DMS 273 (cell line): ENCODE results near the gene MTHFD2.
"Not testable (repeated sequence)": the region's sequence is repeated elsewhere in the genome, so short reads cannot be mapped to it uniquely, and the experiment has no call there.

Experiments
- DNase-seq: peaks from one replicate; lab custom pipeline; 2025; ENCODE audit not compliant: unreplicated experiment; lab: John Stamatoyannopoulos, UW

MTHFD2 gene

DNA sequence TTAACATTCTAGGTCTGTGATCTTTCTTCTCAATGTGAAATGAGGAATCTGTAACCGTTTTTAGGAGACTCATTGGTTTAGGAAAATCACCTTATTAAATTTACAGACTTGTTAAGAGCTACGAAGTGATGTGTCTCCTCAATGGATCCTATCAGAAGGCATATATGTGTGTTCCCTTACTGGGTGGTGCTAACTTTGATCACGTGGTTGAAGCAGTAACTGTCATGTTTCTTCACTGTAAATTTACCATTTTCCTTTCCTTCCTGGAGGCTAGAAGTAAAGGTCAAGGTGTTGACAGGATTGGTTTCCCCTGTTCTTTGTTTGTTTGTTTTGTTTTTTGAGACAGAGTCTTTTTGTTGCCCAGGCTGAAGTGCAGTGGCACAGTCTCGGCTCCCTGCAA, 1.4 kb upstream of the MTHFD2 start:
- no peak for DNase-seq

DNA sequence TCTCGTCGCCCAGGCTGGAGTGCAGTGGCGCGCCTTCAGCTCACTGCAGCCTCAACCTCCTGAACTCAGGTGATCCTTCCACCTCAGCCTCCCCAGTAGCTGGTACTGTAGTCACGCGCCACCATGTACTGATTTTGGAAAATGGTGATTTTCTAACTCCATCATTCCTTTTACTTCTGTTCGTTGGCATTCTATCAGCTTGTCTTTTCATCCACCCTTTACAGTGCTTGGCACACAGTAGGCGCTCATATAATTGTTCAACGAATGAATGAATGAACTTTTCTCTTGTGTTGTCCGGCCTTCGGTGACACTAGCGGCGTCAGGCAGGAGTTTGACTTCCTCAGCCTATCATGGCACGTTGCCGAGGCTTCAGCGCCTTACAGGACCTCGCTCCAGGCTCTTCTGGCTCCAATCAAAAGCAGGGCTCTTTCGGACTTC, 373 bp upstream of the MTHFD2 start:
- DNase-seq: no peak

DNA sequence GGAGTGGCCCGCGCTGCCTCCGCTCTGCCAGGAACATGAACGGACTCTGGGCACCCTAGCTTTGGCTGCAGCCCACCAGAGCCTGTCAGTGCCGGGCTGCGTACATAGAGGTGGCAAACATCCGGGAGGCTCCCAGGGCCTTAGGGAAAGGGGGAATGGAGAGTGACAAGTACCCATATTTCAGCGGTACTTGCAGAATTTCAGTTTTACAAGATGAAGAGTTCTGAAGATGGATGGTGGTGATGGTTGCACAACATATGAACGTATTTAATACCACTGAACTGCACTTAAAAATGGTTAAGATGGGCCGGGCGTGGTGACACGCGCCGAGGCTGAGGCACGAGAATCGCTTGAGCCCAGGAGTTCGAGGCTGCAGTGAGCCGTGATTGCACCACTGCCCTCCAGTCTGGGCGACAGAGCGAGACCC, 873 bp downstream of the MTHFD2 start:
- peak; percentile 54 for DNase-seq

DNA sequence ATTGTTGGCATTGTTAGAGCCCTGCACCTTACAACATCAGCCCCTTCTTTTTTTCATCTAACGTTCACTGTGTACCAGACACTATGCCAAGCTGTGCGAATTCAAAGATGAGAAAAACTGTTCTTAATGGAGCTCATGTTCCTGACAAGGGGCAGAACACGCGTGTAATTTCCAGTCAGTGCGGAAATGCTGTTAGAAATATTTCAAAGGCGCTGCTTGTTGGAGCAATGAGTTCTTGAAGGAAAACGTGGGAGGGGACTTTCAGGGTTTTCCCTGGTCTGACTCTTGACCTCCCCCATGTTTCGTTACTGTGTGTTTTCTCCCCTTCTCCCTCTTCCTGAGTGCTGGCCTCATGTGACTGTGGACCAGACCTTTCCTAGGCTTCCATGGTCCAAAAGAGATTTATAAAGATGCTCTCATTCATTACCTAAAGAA, 1.5 kb downstream of the MTHFD2 start:
- peak; percentile 52 for DNase-seq

DNA sequence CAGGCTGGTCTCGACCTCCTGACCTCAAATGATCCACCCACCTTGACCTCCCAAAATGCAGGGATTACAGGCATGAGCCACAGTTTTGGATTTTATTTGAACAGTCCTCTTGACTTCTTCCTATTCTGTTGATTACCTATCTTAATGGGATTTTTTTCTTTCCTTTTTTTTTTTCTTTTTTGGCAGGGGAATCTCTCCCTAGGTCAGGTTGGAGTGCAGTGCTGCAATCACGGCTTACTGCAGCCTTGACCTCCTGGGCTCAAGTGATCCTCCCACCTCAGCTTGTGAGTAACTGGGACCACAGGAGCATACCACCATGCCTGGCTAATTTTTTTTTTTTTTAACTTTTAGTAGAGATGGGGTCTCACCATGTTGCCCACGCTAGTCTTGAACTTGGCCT, 2.8 kb downstream of the MTHFD2 start:
- no peak for DNase-seq

DNA sequence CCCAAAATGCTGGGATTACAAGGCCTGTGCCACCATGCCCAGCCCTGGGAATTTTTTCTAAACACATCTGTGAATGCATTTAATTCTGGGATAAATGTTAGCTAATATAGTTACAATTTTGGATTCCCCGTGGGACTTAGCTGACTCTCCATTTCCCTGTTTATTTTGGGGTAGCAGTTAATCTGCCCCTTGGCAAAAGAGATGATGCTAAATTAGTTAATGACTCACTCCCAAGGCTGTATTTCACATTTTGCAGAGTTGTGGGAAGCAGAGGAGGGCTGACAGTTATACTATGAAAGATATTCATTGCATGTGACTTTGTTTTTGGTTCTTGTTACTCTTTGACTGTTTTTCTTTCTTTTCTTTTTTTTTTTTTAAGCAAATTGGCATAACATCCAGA, 3.2 kb downstream of the MTHFD2 start:
- no peak for DNase-seq

DNA sequence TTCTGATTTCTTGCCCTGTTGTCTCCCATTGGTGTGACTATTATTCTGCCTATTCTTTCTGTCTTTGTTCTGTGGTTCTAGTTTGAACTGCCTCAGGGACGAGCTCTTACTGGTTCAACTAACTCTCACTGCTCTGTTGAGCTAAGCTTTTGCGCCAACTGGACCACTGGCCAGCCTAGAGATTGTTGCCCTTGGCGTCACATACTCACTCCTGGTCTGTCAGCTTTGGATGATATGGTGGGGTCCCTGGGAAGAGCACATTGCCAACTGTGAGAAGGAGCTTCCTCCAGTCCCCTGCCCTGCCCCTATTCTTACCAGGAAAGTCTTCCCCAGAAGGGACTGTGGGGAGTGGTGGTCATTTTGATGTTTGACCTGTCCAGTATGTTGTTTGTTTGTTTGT, 6.0 kb downstream of the MTHFD2 start:
- DNase-seq: no peak

DNA sequence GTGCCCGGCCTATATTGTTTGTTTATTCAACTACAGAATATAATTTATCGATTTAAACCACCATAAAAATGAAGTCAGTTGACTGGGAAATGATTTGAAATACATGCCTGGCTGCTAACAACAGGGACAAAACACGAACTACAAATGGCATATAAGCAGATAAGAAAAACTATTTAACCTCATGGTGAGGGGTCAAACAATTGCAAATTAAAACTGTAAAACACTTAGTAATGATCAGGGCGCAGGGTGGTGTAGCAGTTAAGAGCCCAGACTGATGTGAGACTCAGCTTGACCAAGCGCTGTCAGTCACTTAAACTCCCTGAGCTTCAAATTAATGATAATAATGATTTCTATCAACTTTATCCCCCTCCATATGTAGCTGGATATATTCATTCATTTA, 6.7 kb downstream of the MTHFD2 start:
- no peak for DNase-seq

DNA sequence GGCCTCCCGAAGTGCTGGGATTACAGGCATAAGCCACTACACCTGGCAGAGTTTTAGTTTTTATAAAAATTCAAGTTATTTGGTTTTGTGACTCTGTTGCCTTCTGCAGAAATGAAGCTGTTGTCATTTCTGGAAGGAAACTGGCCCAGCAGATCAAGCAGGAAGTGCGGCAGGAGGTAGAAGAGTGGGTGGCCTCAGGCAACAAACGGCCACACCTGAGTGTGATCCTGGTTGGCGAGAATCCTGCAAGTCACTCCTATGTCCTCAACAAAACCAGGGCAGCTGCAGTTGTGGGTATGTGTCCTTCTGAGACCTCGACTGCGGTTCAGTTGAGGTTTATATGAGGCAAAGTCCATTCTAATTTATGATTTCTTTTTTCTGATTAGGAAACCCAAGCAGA, 7.2 kb downstream of the MTHFD2 start:
- no peak for DNase-seq

DNA sequence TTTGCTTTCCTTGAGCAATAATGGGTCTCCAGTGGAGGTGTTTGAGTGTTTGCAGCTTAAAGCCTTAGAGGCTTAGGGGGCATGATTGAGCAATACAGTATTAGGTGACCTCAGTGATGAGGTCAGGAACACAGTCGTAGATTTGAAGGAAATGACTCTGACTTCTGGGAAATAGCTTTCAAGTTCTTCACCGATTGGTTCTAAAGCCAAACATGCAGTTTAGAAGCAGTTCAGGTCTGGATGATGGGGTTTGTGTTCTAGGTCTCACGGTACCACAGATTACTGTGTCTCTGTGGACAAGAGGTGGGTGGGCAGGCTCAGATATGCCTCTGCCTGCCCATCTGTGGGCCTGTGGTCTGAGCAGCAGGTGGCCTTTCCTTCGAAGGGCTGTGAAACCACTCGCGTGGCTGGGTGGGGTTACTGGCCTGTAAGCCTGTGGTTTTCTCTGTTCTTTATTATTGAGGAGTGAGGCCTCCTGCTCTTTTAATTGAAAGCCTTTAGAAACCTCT, 7.8 kb downstream of the MTHFD2 start:
- DNase-seq: no peak

DNA sequence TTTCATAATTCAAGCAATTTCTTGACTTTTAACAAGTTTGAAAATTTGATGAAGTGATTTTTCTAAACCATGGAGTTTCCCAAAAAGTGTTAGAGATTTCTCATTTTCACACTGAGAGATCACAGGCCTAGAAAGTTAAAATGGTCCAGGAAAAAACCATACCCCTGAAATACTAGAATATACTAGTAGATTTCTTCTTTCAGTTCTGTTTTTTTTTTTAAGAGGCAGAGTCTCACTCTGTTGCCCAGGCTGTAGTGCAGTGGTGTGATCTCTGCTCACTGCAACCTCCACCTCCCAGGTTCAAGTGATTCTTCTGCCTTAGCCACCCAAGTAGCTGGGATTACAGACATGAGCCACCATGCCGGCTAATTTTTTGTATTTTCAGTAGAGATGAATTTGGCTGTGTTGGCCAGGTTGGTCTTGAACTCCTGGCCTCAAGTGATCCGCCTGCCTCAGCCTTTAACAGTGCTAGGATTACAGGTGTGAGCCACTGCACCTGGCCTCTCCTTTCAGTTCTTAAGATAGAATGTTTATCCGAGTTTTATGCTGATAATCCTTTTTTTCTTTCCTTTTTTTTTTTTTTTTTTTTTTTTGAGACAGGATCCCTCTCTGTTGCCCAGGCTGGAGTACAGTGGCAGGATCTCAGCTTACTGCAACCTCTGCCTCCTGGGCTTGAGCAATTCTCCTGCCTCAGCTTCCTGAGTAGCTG, 14.4 kb downstream of the MTHFD2 start:
- DNase-seq: no peak

DNA sequence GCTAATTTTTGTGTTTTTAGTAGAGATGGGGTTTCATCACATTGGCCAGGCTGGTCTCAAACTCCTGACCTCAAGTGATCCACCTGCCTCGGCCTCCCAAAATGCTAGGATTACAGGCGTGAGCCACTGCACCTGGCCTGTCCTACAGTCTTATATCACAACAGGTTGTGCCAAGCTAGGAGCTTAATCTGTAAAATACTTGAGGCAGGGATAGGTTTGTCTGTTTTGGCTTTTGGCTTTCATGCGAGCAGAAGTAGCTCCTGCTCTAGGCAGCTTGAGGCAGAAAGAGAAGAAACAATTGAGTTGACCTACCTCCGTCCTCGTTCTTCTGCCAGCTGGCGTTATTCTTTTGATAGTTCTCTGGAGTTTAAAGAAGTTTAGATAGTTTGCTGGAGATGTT, 17.4 kb downstream of the MTHFD2 start:
- DNase-seq: not testable (repeated sequence)

DNA sequence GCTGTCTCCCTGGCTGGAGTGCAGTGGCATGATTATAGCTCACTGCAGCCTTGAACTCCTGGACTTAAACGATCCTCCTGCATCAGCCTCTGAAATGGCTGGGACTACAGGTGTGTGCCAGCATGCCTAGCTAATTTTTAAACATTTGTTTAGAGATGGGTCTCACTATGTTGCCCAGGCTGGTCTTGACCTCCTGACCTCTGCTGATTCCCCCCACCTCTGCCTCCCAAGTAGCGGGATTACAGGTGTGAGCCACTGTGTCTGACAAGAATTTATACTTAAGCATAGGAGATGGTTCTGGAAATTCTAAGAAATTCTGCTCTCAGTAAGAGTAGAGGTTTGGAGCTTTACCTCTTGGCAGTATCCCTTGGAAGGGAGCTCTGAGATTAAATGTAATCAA, 18.2 kb downstream of the MTHFD2 start:
- no peak for DNase-seq

DNA sequence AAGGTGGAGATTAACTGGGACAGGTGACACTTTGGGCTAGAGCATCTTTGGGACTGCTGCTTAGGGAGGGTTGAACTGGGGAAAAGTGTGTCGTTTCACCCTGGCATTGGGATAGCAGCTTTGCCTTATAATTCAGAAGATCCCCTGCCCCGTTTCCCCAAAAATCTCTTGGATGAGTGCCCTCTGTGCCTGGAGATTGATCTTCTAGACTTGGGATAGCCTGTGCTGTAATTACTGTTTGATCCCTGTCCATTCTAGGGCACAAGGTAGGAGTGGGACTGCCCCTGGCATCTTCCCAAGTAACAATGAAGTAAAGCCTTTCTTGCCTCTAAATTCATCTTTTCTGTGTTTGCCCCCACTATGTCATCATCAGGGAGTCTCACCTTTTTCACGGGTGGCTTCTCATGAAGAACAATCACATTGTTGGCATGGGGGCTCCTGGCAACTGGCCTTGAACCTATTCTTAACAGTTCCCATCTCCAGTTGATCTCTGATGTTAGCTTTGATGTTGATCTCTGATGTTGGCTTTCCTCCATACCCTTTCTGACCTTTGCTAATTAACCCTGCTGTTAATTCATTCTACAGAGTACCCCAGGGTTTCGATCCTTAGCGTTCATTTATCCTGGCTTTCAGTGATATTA, 21.6 kb downstream of the MTHFD2 start:
- no peak for DNase-seq

DNA sequence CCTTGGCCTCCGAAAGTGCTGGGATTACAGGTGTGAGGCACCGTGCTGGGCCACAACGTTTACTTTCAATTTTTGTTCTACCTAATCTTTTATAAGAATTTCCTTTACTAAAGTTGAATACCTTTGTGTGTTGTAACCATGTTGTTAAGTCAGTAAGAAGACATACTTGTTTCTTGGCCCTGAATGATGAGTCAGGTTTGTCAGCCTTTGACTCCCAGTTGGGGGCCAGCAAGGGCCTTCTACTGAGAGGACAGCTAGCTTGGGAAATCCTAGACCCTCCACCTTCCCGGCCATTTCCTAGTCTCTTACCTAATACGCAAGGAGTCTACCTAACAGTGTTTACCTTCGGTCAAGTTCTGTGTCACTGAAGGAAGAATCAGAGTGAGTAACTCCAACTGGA, 22.7 kb downstream of the MTHFD2 start:
- DNase-seq: no peak

DNA sequence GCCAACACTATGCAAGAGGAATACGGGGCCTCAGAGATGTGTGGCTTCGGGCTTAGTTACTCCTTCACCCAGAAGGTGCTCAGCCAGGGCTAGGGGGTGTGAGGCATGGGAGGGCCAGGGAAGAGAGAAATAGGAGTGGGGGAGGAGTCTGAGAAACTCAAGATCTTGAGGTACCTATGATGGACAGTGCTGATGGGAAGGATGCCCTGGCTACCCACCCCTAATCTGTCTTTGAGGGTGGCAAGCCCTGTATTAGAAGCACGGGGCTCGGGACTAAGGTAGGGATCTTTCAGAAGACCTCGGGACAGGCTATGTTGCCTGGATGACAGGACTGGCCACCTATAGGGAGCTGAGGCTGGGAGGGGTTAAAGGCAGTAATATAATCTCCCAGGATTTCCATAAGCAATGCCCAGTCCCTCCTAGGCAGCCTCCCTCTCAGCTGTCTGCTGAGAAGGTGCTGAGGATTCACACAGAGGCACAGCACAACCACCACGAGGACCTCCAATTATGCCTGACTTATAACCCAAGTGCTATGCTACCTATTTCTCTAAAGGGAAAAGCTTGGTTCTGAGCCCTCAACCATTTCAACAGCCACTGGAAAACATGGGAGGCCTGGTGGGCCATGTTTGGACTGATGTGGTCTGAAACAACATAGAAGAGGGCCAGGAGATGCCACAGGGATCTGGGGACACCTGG, 23.3 kb downstream of the MTHFD2 start:
- DNase-seq: peak; percentile 41

DNA sequence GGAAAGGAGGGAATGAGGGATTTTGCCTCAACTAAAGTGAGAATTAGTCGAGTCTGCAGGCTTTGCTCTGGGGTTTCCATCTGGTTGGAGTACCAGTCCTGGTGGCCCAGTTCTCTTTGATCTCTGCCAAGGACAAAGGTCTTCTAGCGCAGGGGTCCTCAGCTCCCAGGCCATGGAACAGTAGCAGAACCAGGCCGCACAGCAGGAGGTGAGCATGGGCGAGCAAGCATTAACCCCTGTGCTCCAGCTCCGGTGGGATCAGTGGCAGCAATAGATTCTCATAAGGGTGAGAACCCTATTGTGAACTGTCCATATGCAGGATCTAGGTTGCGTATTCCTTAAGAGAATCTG, 23.9 kb downstream of the MTHFD2 start:
- DNase-seq: no peak

DNA sequence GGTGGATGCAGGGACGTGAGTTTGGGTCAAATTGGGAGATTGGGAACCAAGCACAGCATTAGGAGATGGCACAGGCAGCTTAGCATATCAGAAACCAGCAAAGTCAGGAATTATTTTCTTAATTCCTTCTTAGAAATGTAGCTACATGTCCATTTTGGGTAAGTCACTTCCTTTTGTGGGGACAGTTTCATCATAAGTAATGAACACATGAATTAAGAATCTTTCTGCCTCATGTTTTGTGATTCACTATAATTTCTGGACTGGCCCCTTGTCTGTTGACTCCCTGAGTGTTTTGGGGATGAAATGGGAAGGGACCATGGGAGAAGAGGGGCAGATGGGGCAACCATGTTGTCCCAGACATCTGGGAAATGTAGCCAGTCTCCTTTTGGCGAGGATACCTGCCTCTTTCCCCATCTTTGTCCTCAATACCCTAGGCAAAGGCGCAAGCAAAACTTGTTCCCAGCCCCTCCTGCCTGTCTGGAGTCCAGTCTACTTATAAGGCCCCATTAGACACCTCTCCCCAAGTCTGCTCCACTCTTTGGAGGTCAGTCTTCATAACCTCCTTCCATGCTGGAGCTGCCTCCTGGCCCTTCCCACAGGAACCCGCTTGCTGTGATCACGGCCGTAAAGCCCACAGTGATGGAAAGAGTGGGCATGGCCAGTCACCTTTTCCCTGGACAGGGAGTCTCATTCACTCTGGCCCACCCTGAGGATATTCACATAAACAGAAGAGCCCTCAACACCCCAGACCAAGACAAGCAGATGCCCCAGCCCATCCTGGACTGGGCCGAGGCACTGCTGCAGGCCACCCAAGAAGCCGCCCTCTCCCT, 25.7 kb downstream of the MTHFD2 start:
- no peak for DNase-seq

DNA sequence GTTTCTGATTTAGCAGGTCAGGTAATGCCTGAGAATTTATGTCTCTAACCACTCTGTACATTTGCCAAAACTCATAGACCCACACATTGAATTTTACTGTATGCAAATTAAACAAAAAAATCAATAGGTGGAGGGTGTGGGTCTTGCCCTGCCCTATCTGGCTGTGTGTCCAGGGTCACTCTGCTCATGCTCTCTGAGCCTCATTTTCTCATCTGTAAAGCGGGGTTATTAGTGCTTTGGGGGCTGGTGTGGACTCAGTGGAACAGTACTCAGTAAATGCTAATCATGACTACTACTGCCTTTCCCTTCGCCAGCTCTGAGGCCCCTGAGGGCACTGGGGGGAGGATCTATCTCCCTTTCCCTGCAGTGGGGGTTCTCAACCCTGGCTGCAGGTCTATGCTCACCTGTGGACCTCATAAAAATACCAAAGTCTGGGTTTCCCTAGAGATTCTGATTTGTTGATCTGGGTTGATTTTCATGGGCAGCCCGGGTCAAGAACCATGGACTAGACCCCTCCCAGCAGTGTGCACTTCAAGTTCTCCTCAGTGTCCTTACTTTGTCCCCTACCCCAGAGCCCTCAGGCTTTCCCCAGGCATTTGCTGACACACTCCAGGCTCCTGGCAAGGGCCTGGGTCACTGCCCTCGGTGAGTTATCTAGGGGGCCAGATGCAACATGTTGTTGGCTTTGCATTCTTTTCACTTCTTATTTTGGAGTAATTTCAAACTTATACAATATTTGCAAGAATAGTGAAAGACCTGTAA, 27.5 kb downstream of the MTHFD2 start:
- peak; percentile 35 for DNase-seq

DNA sequence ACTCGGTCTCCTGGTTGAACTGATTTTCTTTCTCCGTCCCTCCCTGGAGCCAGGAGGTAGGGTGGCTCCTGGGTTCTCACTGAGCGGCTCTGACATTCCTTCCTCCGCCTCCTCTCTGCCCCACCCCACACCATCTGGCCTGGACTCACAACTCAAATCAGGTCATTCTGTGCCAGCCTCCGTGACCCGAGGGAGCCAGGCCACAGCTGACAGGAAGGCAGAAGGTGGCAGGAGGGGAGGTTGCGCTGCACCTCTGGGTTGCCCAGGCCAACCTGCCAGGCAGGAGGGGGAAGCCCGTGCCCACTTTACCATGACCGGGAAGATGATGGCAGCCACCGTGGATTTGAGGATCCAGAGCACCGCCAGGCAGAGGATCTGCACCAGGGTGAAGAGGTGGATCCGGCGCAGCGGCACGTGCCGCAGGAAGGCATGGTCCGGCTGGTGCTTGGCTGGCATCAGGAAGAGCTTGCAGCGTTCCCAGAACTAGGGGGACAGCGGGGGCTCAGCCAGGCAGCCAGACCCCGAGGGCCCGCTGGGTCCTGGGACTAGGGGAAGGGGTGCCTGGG, 28.3 kb downstream of the MTHFD2 start:
- peak; percentile 90 for DNase-seq
